Neural cell (in vitro differentiated cells): ENCODE measurements around the gene PDPN. TPM values are rescaled to one million over a fixed set of nuclear protein-coding genes. Genes with fewer than 3 reads are reported as not detected.

Experiments
- H2AFZ ChIP-seq: fragments of 200-600, 300-800 bp; sonication (generic), shearing (Covaris generic); 2 replicates; pipeline ENCODE4 v1.6.0; 2014; ENCODE audit warnings: low read depth, mild to moderate bottlenecking, antibody characterized with exemption, low read length, moderate library complexity
- H3F3A ChIP-seq: fragments of 200-600 bp; shearing (Covaris generic); 2 replicates; pipeline ENCODE4 v1.6.1; 2016; ENCODE audit warnings: mild to moderate bottlenecking, moderate library complexity, mixed read lengths, antibody characterized with exemption, low read length; ENCODE audit not compliant: insufficient read depth, poor library complexity, severe bottlenecking
- H3K27ac ChIP-seq: fragments of 200-600, 300-800 bp; sonication (generic), shearing (Covaris generic); 2 replicates; pipeline ENCODE4 v1.5.1; 2014; ENCODE audit warnings: mild to moderate bottlenecking, low read length, moderate library complexity
- H3K27me3 ChIP-seq: fragments of 300-800, 200-600 bp; sonication (generic), shearing (Covaris generic); 2 replicates; pipeline ENCODE4 v1.6.0; 2014; ENCODE audit warnings: mild to moderate bottlenecking, low read depth, low read length, moderate library complexity; ENCODE audit not compliant: insufficient read depth
- H3K36me3 ChIP-seq: fragments of 300-800, 200-600 bp; sonication (generic), shearing (Covaris generic); 2 replicates; pipeline ENCODE4 v1.5.1; 2014; ENCODE audit warnings: mild to moderate bottlenecking, antibody characterized with exemption, low read length, moderate library complexity; ENCODE audit not compliant: insufficient read depth
- H3K4me2 ChIP-seq: fragments of 300-800, 200-600 bp; sonication (generic), shearing (Covaris generic); 2 replicates; pipeline ENCODE4 v1.6.0; 2014; ENCODE audit warnings: mild to moderate bottlenecking, low read length
- H3K4me3 ChIP-seq: fragments of 300-800, 200-600 bp; sonication (generic), shearing (Covaris generic); 2 replicates; pipeline ENCODE4 v1.5.1; 2014; ENCODE audit warnings: mild to moderate bottlenecking, low read length, moderate library complexity
- H3K79me2 ChIP-seq: fragments of 200-600 bp; shearing (Covaris generic); replicated peaks from 2 replicates; pipeline ENCODE4 v1.6.0; 2014; ENCODE audit warnings: mild to moderate bottlenecking, low read length, moderate library complexity; ENCODE audit not compliant: insufficient read depth
- H3K9ac ChIP-seq: fragments of 300-800, 200-600 bp; sonication (generic), shearing (Covaris generic); 2 replicates; pipeline ENCODE4 v1.6.1; 2016; ENCODE audit warnings: mild to moderate bottlenecking, low read length, mixed read lengths
- H3K9me2 ChIP-seq: fragments of 200-600 bp; shearing (Covaris generic); 2 replicates; pipeline ENCODE4 v1.6.1; 2016; ENCODE audit warnings: mild to moderate bottlenecking, low read length, mixed read lengths; ENCODE audit not compliant: insufficient read depth
- H3K9me3 ChIP-seq: fragments of 200-600, 300-800 bp; sonication (generic), shearing (Covaris generic); 2 replicates; pipeline ENCODE4 v1.6.1; 2016; ENCODE audit warnings: mild to moderate bottlenecking, mixed run types, low read length, moderate library complexity, mixed read lengths
- H4K20me1 ChIP-seq: fragments of 200-600 bp; shearing (Covaris generic); 2 replicates; pipeline ENCODE4 v1.6.1; 2016; ENCODE audit warnings: mild to moderate bottlenecking, mixed run types; ENCODE audit not compliant: insufficient read depth
- CTCF ChIP-seq: fragments of 450-650 bp; IDR thresholded peaks from 2 replicates; pipeline ENCODE4 v1.5.1; 2014; ENCODE audit warnings: antibody characterized with exemption, mild to moderate bottlenecking, moderate library complexity; ENCODE audit not compliant: poor library complexity, severe bottlenecking
- EP300 ChIP-seq: fragments of 450-650 bp; conservative IDR thresholded peaks from 2 replicates; pipeline ENCODE4 v1.6.1; 2014; ENCODE audit warnings: antibody characterized with exemption, mild to moderate bottlenecking, moderate library complexity; ENCODE audit not compliant: poor library complexity, severe bottlenecking
- EZH2 ChIP-seq: fragments of 200-600, 300-800 bp; shearing (Covaris generic), sonication (generic); IDR thresholded peaks from 2 replicates; pipeline ENCODE4 v1.6.1; 2014; ENCODE audit warnings: antibody characterized with exemption, low read length, borderline replicate concordance, mild to moderate bottlenecking; ENCODE audit not compliant: insufficient read depth, poor library complexity, severe bottlenecking
- MXI1 ChIP-seq: fragments of 450-650 bp; conservative IDR thresholded peaks from 2 replicates; pipeline ENCODE4 v1.6.1; 2014; ENCODE audit warnings: antibody characterized with exemption, mild to moderate bottlenecking; ENCODE audit not compliant: poor library complexity, severe bottlenecking
- POLR2AphosphoS5 ChIP-seq: IDR thresholded peaks from 2 replicates; pipeline ENCODE4 v1.6.1; 2012
- RAD21 ChIP-seq: fragments of 450-650 bp; conservative IDR thresholded peaks from 2 replicates; pipeline ENCODE4 v1.6.1; 2014; ENCODE audit warnings: antibody characterized with exemption, mild to moderate bottlenecking, moderate library complexity
- REST ChIP-seq: IDR thresholded peaks from 2 replicates; pipeline ENCODE4 v1.6.1; 2012; ENCODE audit warnings: borderline replicate concordance
- SMC3 ChIP-seq: fragments of 450-650 bp; conservative IDR thresholded peaks from 2 replicates; pipeline ENCODE4 v1.6.1; 2014; ENCODE audit warnings: antibody characterized with exemption, mild to moderate bottlenecking, moderate library complexity; ENCODE audit not compliant: poor library complexity
- TAF1 ChIP-seq: IDR thresholded peaks from 2 replicates; pipeline ENCODE4 v1.6.1; 2012; ENCODE audit warnings: low read depth
- polyA plus RNA-seq: library from polyadenylated mRNA; depleted of rRNA; stranded (reverse); fragments of >200 nt; gene quantifications from 2 replicates; pipeline ENCODE4 v1.2.3, GENCODE V29; 2014

PDPN gene
- polyA plus RNA-seq, 1 donor from 2014 or later, result 0.63 TPM

GRCh38 chr1:13627127-13627526 lies 43.5 kb downstream of the PDPN start:
- Histone ChIP-seq H3K9me3 (no peaks in the 10 kb centered on the region), H3K27me3 (no peaks in the 10 kb centered on the region), H3K4me3 (no peak overlapping the region), H3K36me3 (no peaks in the 10 kb centered on the region), H4K20me1 (no peaks in the 10 kb centered on the region), H3K79me2 (no peaks in the 10 kb centered on the region), H3K9me2 (no peaks in the 10 kb centered on the region), H3F3A (no peaks in the 10 kb centered on the region), H3K27ac (no peak overlapping the region), H3K9ac (no peak overlapping the region), H2AFZ (no peak overlapping the region), H3K4me2 (no peak overlapping the region)
- TF ChIP-seq REST (no peak), SMC3 (no peak), CTCF (no peak), MXI1 (no peak), TAF1 (no peak), EZH2 (no peak), EP300 (no peak), RAD21 (no peak), POLR2AphosphoS5 (no peak)

GRCh38 chr1:13628218-13628617 lies 44.6 kb downstream of the PDPN start:
- no peaks in the 10 kb centered on the region for H3K27me3 ChIP-seq
- no peak overlapping the region for H2AFZ ChIP-seq
- no peak overlapping the region for H3K27ac ChIP-seq
- no peak overlapping the region for H3K9ac ChIP-seq
- H3K9me2 ChIP-seq, result no peaks in the 10 kb centered on the region
- no peak overlapping the region for H3K4me3 ChIP-seq
- H3K4me2 ChIP-seq, result no peak overlapping the region
- no peaks in the 10 kb centered on the region for H3F3A ChIP-seq
- no peak for TF ChIP-seq RAD21
- no peaks in the 10 kb centered on the region for H3K9me3 ChIP-seq
- H3K79me2 ChIP-seq, result no peaks in the 10 kb centered on the region
- no peaks in the 10 kb centered on the region for H4K20me1 ChIP-seq
- H3K36me3 ChIP-seq, result no peaks in the 10 kb centered on the region

- no peaks in the 10 kb centered on the region for H3K27me3 ChIP-seq
- no peaks in the 10 kb centered on the region for H4K20me1 ChIP-seq
- no peaks in the 10 kb centered on the region for H3K79me2 ChIP-seq
- H3K4me2 ChIP-seq, result no peak overlapping the region
- no peak overlapping the region for H3K27ac ChIP-seq
- H3K9me3 ChIP-seq, result no peaks in the 10 kb centered on the region
- no peak overlapping the region for H2AFZ ChIP-seq
- no peaks in the 10 kb centered on the region for H3K9me2 ChIP-seq
- H3K36me3 ChIP-seq, result no peaks in the 10 kb centered on the region
- no peaks in the 10 kb centered on the region for H3F3A ChIP-seq
- TF ChIP-seq EZH2 (no peak), SMC3 (no peak)
- no peak overlapping the region for H3K9ac ChIP-seq
- no peak overlapping the region for H3K4me3 ChIP-seq
Observed at GRCh38 chr1:13628711-13629110, 45.1 kb downstream of the PDPN start.
